GM19438 (cell line): ENCODE measurements around the gene DIDO1.
"Not testable (repeated sequence)": the region's sequence is repeated elsewhere in the genome, so short reads cannot be mapped to it uniquely, and the experiment has no call there.

Experiments
- ATAC-seq: cut with Tn5 transposase; IDR thresholded peaks from one replicate; pipeline ENCODE4 v1.9.1; 2021; ENCODE audit warnings: low read depth; ENCODE audit not compliant: unreplicated experiment

Gene DIDO1

DNA sequence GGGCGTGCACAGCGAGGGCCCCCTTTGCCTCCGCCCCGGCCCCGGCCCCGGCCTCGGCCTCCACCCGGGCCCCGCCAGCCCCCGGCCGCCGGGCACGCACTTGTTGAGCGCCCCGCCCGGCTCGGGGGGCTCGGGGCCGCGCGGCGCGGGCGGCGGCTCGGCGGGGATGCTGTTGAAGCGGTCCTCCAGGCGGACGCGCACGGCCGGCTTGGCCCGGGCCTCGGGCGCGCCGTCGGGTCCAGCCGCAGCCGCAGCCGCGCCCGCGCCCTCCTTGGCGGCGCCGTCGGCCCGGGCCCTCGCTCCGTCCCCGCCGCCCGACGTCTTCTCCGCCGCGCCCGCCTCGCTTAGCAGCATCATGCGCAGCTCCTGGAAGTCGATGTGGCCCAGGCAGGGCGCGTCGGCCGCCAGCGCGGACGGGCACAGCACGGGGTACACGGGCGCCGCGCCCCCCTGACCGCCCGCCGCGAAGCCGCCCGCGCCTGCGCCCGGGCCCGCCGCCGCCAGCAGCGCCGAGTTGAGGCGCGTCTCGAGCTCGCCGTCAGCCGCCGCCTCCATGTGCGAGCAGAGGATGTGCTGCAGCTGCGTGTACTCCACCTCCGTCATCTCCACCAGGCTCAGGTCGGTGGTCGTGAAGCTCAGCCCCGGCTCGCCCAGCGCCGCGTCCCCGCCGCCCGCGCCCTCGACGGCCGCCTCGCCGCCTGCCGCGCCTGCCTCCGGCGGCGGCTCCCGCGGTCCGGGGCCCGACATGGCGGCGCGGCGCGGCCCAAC, 65.2 kb downstream of the DIDO1 start:
- no peak for ATAC-seq

DNA sequence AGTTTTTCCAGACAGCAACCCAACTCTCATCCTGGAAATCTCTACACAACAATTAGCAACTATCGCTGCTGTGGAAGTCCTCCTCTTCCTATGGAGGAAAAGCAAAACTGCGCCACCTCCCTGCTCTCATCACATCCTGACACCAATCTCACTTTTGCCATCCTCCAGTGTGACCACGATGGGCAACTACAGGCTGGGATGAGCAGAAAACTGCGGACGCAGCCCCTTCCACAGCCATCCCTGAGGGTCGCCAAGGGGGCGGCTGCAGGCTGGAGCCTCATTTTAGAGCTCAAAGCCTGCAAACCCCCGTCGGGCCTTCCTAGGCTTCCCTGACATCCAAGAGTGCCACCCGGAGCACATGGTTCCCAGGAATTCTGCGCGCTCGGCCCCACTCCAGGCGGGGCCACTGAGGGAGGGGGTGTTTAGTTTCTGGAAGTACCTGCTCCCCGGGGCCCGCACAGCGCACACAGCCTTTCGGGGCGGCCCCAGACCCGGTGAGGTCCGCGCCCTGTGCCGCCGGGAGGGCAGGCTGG, 65.8 kb downstream of the DIDO1 start:
- ATAC-seq = no peak

DNA sequence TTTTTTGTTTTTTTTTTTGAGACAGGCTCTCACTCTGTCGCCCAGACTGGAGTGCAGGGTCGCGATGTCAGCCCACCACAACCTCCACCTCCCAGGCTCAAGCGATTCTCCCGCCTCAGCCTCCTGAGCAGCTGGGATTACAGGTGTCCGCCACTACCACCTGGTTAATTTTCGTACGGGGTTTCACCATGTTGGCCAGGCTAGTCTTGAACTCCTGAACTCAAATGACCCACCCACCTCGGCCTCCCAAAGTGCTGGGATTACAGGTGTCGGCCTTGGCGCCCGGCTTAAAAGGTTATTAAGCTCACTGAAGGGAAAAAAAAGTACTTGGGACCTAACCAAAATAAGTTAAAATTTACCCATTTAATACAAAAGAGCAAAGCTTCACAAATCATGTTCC, 66.6 kb downstream of the DIDO1 start:
- ATAC-seq = no peak

DNA sequence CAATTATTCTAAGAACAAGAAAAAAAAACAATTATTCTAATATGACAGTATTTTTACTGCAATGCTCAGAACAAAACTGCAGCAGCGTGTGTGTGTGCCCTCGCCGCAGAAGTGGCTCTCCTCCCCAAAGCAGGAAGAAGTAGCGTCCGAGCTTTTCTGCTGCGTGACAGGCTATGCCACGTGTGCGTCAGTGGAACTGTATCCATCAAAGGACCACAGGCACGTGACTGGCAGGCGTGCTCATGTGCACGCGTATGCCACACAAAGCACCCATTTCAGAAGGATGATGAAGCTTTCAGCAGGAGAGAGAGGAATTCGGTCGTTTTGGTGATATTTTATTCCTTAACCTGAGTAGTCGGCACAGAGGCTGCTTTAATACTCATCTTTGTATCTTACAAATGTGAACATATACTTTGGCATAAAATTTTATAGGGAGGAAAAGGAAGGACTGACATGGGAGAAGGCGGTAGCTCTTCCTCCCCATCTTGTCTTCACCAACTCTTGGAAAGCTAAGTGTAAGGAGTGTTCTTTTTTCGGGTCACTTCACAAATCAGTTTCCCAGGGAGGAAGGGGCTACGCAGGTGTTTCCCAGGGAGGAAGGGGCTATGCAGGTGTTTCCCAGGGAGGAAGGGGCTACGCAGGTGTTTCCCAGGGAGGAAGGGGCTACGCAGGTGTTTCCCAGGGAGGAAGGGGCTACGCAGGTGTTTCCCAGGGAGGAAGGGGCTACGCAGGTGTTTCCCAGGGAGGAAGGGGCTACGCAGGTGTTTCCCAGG, 68.1 kb downstream of the DIDO1 start:
- ATAC-seq = no peak

DNA sequence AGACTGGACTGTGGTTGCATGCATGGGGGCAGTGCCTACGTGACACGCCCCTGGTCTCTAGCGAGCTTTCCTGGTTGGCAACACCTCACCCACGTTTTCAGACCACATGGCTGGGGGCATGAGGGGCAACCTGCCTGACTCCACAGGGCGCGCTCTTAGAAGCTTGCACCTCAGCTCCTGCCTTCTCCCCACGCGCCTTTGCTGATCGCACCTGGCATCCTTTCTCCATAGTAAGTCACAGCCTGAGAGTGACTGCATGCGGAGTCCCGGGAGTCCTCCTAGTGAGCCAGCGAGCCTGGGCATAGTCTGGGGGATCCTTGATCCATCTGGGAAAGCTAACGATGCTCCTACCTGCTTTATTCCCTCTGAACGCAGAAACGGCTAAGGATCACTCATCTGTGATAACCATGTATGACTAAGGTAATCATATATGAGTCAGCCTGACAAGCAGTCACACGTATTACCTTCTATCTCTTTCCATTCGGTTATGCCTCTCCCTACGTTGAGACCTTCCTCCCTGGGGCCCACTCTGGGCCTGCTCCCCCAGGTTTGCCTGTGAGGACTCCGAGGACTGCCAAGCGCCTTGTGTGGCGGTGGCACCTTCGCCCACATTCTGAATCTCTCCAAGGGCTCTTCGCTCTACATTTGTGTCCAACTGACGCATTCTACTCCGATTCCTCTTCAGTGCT, 69.2 kb downstream of the DIDO1 start:
- ATAC-seq = no peak

DNA sequence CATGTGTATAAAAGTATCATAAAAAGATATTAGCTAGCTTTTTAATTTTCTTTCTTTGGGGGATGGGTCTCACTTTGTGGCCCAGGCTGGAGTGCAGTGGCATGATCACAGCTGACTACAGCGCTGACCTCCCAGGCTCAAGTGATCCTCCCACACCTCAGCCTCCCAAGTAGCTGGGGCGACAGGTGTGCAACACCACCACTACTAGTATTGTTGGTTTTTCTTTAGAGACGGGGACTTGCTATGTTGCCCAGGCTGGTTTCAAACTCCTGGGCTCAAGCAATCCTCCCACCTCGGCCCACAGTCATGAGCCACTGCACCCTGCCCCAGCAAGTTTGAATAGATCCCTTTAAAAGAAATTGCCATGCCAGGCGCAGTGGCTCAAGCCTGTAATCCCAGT, 71.2 kb downstream of the DIDO1 start:
- no peak for ATAC-seq

DNA sequence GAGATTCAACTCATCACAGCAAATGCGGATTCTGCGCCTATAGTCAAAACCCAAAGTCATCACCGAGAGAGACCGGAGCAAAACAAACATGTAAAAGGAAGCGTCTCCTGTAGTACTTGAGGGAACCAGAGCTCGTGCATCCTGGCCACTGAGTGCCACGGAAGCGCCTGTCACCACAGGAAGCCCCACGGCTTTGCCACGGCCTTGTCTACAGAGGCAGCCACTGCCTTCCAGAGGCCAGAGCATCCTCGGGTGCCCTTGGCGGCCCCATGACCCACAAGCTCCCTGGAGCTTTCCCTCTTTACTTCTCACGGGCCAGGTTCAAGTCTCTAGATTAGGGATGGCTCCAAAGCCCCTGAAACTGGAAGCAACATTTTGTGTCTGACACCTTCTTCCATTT, 72.2 kb downstream of the DIDO1 start:
- ATAC-seq = no peak

DNA sequence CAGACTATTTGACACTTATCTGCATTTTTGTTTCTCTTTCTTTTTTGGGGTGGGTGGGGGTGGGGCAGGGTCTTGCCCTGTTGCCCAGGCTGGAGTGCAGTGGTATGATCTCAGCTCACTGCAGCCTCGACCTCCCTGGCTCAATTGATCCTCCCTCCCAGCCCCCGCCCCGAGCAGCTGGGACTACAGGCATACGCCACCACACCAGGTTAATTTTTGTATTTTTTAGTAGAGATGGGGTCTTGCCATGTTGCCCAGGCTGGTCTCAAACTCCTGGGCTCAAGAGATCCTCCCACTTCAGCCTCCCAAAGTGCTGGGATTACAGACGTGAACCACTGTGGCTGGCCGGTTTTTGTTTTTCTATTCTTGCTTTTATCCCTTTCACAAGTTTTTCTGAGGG, 73.0 kb downstream of the DIDO1 start:
- not testable (repeated sequence) for ATAC-seq

DNA sequence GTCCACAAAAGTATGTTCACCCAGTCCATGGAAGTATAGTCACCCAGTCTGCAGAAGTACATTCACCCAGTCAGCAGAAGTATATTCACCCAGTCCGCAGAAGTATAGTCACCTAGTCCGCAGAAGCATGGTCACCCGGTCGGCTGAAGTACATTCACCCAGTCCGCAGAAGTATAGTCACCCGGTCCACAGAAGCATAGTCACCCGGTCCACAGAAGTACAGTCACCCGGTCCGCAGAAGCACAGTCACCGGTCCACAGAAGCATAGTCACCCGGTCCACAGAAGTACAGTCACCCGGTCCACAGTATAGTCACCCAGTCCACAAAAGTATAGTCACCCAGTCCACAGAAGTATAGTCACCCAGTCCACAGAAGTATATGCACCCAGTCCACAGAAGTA, 73.5 kb downstream of the DIDO1 start:
- ATAC-seq = no peak

DNA sequence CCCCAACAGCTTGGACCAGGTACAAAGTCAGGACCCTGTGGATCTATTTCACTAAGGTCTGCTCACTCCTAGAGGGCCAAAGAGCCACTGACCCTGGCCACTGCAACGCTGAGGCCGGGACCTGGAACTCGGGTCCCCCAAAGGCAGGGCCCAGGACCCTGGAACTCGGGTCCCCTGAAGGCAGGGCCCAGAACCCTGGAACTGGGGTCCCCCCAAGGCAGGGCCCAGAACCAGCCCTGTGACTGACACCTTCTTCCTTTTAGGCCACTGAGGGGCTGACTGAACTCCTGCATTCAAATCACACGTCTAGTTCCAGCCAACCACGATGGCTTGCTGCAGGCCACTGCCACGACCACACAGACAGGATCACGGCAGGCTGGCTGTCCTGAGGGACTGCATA, 74.1 kb downstream of the DIDO1 start:
- no peak for ATAC-seq

DNA sequence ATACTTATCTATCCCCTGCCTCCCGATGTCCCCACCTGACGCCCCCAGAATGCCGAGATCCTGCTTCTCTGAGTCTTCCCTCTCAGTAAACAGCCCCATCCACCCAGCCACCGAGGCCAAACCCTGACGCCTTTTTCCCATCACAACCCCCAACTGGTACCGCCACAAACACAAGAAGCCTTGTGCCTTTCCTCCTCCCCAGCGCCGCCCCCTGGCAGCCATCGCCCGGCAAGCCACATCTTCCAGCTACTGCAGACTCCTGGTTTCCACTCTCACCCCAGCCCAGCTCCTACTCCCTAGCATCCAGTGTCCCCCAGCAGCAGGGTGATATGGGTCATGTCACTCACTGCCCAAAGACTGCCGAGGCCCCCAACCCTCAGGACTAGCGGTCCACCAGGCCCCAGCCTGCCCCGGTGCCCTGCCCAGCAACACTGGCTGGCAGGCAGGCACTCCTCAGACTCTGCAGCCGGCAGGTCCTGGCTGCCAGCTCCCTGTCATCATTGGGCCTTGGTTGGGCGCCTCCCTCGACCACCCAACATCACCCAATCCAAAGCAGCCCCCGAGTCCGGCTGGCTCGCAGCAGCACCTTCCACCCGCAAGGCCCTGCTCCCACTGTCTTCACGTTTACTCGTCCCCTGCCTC, 75.9 kb downstream of the DIDO1 start:
- ATAC-seq = no peak

DNA sequence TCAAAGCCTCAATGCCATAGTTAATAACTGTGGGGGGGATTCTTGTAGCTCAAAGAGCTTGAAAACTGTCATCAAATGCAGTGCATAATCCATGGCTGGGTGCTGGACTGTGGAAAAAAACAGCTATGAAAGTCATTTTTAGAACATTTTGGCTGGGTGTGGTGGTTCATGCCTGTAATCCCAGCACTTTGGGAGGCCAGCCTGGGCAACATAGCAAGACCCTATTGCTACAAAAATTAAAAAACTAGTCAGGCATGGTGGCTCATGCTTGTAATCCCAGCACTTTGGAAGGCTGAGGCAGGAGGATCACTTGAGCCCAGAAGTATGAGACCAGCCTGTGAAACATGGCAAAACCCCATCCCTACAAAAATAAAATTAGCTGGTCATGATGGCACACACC, 76.9 kb downstream of the DIDO1 start:
- no peak for ATAC-seq

DNA sequence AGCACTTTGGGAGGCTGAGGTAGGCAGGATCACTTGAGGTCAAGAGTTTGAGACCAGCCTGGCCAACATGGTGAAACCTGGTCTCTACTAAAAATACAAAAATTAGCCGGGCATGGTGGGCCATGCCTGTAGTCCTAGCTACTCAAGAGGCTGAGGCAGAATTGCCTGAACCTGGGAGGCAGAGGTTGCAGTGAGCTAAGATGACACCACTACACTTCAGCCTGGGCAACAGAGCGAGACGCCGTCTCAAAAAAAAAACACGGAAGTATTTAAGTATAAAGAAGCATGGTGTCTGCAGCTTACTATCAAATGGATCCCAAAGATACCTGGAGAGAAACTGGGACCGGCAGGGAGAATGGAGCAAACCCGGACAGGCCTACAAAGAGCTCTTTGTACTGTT, 77.4 kb downstream of the DIDO1 start:
- not testable (repeated sequence) for ATAC-seq

DNA sequence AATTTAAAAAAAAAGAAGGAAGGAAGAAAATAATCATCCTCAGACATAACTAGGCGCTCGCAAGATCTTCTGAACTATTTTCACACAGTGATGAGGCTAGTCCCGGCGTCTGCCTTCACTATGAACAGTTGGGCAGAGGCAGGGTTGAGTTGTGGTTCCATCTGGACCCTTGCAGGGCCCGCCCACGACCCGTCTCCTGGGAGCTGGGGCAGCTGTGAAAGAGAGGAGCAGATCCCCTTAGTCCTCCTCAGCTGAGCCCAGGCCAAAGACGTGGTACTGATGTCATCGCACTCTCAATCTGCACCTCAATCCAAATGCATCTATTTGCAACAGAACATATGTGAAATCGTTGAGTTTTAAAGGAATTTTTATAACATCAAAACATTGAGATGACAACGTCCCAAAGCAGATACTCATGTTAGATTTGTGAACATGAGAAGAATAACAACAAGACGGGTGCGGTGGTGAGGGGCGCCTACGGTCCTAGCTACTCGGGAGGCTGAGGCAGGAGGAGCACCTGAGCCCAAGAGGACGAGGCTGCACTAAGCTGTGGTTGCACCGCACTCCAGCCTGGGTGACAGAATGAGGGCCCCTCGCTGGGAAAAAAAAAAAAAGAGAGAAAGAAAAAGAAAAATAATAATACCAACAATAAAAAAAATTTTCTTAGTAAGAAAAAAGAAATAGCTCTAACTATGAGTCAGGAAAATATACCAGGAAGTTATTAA, 80.0 kb downstream of the DIDO1 start:
- ATAC-seq = no peak

DNA sequence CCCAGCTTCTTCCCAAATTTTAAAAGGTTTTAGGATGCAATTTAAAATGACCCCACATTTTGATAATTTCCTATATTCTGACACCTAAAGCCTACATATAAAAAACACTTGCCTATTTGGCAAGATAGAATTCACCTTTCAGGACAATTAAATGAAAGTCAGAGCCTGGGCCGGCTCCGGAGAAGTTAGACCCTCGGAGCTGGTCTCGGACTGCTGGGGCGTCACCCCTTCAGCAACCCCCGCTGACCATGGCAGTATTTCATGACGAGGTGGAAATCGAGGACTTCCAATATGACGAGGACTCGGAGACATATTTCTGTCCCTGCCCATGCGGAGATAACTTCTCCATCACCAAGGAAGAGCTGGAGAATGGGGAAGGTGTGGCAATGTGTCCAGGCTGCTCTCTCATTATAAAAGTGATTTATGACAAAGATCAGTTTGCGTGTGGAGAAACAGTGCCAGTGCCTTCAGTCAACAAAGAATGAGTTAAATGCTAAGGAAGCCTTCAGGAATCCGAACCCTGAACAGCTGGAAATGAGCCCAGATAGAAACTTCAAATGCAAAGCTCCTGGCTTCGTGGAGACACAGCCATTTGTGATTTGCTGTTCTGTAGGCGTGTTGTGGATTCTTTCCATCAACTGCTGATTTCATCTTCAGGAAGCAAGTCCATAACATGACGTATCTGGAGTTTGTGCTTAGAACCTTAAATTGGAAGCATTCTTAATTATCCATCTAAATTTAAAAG, 80.7 kb downstream of the DIDO1 start:
- ATAC-seq = no peak

DNA sequence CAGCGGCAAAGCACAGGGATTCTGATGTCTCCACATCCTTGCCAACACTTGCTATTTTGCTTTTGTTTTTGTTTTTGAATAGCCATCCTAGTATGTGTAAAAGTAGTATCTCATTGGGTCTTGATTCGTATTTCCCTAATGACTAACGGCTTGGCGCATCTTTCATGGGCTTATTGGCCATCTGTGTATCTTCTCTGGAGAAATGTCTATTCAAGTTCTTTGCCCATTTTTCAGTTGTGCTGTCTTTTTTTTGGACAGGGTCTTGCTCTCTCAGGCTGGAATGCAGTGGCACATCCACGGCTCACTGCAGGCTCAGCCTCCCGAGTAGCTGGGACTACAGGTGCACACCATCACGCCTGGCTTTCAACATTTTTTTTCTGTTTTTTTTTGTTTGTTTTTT, 82.1 kb downstream of the DIDO1 start:
- ATAC-seq = no peak

DNA sequence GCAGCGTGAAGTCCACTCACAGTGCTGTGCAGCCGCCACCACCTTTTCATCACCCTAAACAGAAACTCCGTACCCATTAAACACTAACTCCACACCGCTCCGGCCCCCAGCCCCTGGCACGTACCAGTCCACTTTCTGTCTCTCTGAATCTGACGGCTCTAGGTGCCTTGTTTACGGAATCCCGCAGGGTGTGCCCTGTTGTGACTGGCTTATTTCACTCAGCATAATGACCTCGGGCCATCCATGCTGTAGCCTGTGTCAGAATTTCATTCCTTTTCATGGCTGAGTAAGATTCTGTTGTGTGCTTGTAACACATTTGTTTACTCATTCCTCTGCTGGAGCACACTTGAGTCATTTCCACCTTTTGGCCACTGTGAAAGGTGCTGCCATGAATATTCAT, 82.6 kb downstream of the DIDO1 start:
- ATAC-seq = no peak

DNA sequence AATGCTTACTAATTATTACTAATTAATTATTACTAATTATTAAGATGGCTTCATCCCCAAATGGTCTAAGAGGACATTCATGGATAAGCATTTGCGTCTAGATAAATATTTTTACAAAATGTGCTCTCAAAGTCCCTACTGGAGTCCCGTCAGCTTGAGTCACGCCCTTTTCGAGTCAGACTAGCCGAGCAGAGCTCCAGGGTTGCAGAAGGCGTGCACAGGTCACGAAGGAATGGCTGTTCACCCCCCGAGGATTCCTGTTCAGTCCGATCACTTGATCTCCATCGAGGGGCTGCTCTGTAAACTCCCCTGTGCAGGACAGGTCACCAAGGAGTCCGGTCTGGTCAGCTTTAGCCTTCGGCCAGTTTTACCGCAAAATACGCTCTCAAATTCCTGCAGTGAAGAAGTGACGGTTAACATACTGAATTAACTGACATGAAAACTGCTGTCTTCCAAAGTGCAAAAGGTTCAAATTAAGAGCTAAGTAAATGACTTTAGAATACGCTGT, 84.5 kb downstream of the DIDO1 start:
- no peak for ATAC-seq
